GM15510 (cell line): ENCODE data around the gene ALKBH5.

Experiments
- POLR2A ChIP-seq: IDR thresholded peaks from 3 replicates; pipeline ENCODE4 v1.6.1; 2011; ENCODE audit warnings: borderline replicate concordance; ENCODE audit not compliant: insufficient read length; ENCODE audit errors: extremely low read depth

The ALKBH5 gene

GRCh38 chr17:18183334-18184142, at the start of gene ALKBH5:
Gene ALKBH5, plus strand, starts transcription at chr17:18183828. Its CDS starts 416 bp downstream, at chr17:18184244.
- peak; percentile 71 for TF ChIP-seq POLR2A

DNA sequence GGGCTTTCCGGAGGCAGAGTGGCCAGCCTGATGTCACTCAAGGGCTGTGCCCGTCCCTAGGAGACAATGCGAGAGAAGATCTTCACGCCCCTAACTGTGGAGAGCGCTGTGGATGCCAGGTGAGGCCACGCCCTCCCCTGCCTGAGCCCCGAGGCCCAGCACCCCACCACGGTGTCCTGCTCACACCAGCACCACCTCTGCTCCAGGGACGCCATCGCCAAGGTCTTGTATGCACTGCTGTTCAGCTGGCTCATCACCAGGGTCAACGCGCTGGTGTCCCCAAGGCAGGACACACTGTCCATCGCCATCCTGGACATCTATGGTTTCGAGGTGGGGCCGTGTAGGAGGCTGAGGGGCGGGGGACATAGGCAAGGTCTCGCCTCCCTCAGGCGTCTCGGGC, 47.3 kb upstream of the ALKBH5 start:
- no peak for TF ChIP-seq POLR2A

DNA sequence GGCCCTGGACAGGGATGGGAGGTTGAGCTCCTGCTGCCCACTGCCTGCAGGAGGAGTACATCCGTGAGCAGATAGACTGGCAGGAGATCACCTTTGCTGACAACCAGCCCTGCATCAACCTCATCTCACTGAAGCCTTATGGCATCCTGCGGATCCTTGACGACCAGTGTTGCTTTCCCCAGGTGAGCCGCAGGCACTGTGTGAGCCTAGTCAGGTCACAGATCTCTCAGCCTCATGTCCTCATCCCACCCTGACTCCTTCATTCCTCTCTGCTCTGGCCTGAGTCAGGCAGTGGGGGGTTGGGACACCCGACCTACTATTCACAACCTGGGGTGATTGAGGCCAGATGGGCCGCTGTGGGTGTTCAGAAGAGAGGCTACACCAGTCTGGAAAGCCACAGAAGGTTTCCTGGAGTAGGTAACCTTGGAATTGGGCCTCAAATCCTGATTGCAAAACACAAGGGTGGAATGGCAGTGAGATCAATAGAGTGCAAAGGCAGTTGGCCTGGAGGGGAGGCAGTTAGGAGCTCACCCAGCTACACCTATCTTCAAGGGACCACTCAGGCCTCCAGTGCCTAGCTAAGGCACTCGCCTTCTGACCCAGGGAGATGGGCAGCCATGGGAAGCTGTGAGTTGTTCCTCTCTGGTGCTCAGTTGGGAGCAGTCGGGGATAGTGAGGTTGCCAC, 45.4 kb upstream of the ALKBH5 start:
- TF ChIP-seq POLR2A, result no peak

GRCh38 chr17:18139092-18139491, 44.5 kb upstream of the ALKBH5 start:
- no peak for TF ChIP-seq POLR2A

GRCh38 chr17:18139498-18139897, 44.1 kb upstream of the ALKBH5 start:
- TF ChIP-seq POLR2A, result no peak

DNA sequence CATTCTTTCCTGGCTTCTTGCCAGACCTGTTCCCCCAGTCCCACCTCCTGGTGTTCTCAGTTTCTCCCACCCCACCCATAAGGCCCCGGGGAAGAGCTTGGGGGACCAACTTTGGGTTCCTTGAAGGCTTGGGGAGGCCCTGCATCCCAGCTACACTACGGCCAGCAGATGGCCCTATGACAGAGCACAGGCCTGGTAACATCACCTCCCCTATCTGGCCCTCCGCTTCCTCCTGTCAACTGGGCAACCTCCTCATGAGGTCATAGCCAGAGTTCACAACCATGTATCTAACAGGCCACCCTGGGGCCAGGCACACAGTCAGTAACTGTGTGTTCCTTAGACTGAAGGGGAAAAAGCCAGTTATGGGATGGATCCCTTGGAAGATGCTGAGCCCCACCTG, 43.7 kb upstream of the ALKBH5 start:
- no peak for TF ChIP-seq POLR2A

DNA sequence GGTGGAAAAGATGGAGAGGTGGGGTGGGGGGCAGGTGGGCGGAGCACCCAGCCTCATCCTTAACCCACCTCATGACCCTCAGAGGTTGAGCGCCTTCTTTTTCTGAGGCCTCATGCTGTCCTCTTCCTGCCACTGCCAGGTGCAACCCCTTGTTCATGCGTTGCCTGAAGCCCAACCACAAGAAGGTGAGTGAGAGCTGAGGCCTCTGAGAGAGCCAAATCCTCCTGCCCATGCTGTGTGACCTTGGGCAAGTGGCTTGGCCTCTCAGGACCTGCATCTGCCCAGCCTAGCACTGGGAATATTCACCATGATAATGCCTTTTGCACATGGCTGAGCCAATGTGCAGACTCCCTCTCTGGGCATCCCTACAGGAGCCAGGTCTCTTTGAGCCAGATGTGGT, 43.0 kb upstream of the ALKBH5 start:
- TF ChIP-seq POLR2A, result no peak

GRCh38 chr17:18141210-18141803, 42.3 kb upstream of the ALKBH5 start:
- TF ChIP-seq POLR2A, result no peak

GRCh38 chr17:18142417-18142816, 41.2 kb upstream of the ALKBH5 start:
- no peak for TF ChIP-seq POLR2A

GRCh38 chr17:18143044-18143936, 40.3 kb upstream of the ALKBH5 start:
- TF ChIP-seq POLR2A, result no peak

GRCh38 chr17:18144261-18144660, 39.4 kb upstream of the ALKBH5 start:
- no peak for TF ChIP-seq POLR2A

GRCh38 chr17:18144855-18145254, 38.8 kb upstream of the ALKBH5 start:
- TF ChIP-seq POLR2A, result no peak

DNA sequence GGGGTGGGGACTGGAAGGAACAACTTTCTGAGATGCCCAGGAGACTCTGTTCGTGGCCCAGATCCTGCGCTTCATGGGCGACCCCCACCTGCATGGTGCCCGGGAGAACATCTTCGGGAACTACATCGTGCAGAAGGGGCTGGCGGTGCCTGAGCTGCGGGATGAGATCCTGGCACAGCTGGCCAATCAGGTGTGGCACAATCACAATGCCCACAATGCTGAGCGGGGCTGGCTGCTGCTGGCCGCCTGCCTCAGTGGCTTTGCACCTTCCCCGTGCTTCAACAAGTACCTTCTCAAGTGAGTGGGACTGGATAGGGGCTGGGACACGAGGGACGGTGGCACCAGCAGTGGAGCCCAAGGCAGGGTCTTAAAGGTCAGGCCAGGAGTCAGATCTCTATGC, 37.8 kb upstream of the ALKBH5 start:
- no peak for TF ChIP-seq POLR2A

- no peak for TF ChIP-seq POLR2A
Measured at GRCh38 chr17:18146259-18146658, 37.4 kb upstream of the ALKBH5 start.

- TF ChIP-seq POLR2A, result no peak
Measured at GRCh38 chr17:18146980-18147379, 36.6 kb upstream of the ALKBH5 start.

DNA sequence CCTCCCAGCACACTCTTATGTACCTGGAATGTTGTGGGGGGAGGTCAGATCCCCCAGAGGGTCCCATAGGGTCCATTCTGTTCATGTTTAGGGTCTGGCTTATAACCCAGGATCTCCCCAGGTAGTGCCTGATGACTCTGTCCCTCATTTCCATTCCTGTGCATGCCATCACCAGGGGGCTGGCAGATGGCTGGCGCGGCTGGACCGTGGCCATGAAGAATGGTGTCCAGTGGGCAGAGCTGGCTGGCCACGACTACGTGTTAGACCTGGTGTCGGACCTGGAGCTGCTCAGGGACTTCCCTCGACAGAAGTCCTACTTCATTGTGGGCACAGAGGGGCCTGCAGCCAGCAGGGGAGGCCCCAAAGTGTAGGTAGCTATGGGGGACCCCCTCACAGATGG, 35.0 kb upstream of the ALKBH5 start:
- TF ChIP-seq POLR2A, result no peak

GRCh38 chr17:18151290-18151689, 32.3 kb upstream of the ALKBH5 start:
- TF ChIP-seq POLR2A, result no peak
